Stimulated activated CD8-positive, alpha-beta memory T cell treated with anti-CD3 and anti-CD28 coated beads, Interleukin-7, amount 100 ng/mL, for 24 hours (primary cell): ENCODE data around the gene TRA2B.
"Not testable (repeated sequence)": the region's sequence is repeated elsewhere in the genome, so short reads cannot be mapped to it uniquely, and the experiment has no call there.

ENCODE experiments used
- DNase-seq: peaks from one replicate; pipeline ENCODE4 v3.0.0-alpha.2; 2020; ENCODE audit warnings: low read depth

Gene TRA2B

DNA sequence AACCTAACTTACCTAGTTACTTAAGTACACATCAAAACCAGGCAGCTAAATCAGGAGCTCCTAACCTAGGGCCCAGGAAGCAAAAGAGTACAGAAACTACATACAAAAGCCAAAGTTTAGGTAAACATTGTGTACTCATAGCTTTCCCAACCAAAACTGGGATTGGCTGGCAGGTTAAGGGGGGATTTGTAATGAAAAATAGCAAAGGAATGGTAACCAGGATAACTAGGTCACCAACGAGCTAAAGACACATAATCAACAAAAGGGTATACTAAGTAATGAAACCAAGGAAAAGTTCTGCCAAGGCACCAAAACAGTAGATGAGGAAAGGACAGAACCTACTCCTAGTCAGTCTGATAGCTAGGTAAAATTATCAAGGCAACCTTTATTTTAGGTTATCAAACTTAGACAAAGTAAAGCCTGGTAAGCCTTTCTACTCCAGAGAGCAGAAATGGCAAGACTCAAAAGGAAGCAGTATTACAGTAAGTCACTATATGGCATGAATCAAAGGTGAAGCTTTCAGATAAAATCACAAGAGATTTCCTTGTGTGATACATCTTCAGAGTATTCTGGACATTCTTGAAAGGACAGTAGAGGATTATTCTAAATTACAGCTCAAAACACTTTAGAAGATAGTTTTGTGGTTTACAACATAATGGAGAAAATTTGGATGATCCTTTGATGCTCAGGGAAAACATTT is 10.2 kb downstream of the TRA2B start:
- DNase-seq = no peak

DNA sequence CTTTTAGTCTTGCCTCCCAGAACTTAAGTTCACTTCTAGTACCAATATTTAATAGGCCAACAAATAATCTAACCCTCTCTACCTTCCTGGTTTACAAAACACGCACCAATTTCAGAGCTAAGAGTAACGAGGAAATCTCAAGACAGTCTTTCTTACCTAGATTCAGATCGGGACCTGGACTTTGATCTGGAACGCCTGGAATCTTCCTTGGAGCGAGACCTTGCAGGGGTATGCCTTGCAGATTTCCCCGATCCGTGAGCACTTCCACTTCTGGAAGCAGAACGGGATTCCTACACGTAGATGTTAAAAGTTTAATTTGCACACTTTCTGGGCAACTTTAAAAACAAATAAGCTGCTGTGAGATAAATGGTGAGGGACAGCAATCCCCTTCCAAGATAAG is 11.4 kb downstream of the TRA2B start:
- no peak for DNase-seq

DNA sequence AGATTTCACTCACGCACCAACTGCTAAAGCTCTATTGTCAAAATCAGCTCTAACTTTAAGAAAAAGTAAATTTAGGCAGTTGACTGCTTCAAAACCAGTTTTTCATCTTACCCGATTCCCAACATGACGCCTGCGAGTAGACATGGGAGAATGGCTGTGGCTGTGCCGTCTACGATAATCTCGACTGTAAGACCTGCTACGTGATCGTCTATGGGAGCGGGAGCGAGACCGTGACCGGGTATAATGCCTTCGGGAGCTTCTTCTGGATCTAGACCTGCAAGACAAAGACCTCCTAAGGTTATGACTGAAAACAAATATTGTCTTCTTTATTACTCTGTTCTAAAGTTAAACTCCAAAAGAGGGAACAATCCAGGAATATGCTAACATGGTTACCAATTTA is 12.5 kb downstream of the TRA2B start:
- DNase-seq = no peak

DNA sequence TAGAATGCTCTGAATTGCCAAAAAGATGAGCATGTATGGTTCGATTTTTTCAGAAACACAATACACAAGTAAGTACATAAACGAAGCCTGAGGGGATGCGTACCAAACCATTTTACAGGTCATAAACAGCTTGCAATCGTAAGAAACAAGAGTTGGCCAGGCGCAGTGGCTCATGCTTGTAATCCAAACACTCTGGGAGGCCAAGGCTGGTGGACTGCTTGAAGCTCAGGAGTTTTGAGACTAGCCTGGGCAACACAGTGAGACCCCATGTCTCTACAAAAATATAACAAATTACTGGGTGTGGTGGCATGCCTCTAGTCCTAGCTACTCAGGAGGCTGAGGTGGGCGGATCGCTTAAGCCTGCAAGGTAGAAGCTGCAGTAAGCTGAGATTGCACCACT is 13.4 kb downstream of the TRA2B start:
- DNase-seq = no peak

DNA sequence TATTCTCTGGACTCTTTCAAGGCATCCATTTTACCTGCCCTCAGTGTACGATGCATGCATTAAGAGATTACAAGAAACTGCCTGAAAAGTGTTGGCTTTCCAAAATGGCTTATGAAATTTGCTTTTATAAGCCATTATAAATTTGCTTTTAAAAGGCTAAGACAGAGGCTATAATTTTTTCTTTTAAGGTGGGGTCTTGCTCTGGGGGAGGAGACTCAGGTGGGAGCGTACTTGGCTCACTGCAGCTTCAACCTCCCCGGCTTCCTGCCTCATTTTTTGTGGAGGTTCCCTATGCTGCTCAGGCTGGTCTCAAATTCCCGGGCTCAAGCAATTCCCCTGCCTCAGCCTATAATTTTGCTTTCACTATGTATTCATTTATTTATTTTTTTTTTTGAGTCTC is 17.6 kb downstream of the TRA2B start:
- DNase-seq = no peak

DNA sequence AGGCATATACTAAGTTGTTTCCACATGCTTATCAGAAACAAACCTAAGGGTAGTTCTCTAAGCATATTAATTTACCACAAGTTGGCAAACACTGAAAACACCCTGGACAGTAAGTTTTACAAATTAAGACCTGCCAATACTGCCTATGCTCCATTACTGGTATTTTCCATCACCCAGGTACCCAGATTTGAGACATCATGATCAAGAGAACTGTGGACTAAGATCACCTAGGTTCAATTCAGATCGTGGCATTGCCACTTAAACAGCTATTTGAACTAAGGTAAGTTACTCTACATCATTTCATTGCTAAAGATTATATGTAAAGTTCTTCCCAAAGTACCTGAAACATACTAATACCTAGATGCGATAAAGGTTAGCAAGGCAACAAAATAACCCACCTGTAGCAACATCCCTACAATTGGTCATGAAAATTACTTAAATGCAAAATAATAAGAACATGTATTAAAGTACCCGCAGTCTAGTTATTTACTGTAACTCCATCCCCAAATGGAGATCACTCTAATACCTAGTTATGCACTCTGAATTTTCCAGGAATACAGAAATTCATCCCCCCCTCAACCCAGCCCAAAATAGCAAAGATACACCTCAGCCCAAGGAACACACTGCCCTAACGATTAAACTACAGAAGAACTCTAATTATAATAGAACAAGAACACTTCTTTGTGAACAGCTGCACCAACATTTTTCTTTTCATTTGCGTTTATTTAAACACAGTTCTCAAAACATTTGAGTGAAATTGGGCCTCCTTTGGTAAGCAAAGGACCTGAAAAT is 21.6 kb downstream of the TRA2B start:
- DNase-seq = no peak

DNA sequence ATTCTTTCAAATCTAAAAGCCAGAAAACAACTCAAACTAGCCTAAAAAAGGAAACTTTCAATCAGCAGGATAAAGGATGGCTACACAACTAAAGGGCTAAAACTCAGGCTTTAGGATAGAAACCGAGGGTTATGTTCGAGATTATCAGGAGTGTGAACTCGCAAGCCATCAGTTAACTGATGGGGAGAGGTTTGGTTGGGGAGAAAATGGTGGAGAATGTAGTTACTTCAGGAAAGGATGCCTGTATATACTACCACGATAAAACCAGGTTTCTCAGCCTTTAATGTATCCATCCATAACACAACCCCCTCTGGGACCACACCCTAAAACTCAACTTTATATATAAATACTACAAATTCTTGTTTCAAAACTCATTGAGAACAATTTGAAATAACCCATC is 22.2 kb downstream of the TRA2B start:
- DNase-seq = no peak

DNA sequence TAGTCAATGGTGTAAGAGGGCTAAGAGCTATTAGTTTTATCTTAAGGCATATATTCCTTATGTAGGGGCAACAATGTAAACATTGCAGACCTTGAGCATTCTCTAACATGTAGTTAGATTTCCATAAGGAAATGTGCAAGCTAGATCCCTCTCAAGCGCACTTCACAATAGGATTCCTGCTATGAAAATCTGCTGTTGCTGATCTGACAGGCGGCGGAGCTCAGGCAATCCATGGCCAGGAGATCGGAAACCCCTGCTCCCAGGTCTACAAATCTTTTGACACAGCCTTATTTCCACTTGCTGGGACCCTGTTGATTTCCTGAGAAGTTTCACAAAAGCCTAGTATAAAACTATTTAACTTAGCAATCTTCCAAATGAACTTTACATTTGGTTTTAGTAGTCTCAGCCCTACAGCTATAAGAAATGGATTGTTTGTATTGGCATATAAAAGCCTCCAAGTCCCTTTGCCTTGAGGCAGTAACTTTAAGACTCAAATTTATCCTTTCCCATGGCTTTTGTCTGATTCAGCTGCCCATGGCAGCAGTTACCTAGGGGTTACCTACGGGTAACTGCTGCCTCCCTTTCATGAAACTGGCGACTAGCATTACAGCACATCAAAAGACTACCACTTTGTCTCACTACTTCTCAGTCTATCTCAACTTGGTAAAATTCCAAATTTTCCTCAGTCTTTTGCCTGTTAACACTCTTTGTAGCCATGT is 22.7 kb downstream of the TRA2B start:
- DNase-seq = no peak

DNA sequence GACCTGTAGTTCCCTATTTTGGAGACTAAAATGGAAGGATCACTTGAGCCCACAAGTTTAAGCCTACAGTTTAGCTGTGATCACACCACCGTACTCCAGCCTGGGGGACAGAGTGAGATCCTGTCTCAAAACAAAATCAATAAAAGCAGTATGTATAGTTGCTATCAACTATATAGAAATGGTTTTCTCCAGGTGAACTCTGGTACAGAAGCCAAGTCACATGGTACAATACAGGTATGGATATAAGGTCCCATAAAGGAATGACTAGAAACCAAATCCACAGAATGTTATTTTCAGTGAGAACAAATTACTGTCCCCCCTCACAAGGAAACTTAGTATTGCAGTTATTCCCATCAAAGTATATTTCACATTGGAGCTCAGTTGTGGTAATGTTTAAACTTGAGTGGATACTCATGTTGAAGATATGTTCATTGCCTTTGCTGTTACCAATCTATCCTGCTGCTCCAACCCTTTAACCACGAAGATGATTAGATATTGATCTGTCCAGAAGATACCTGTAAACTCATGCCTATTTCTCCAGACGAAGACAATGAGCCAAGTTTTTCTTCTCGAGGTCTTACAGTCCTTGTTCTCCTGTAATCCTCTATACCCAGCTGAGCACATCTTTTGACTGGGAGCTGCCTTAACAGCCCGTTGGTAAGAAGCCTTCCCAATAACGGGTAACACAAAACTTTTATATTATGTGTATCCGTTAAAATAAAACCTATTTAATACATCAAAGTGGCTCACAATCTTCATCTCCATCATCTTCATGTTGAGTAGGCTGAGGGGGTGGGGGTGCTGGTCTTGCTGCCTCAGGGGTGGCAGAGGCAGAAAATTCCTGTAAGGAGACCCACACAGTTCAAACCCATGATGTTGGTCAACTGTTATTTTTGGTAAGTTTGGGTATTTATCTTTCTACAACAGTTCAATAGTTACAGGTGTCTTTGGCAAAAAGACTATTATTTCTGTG is 24.6 kb downstream of the TRA2B start:
- DNase-seq = no peak

DNA sequence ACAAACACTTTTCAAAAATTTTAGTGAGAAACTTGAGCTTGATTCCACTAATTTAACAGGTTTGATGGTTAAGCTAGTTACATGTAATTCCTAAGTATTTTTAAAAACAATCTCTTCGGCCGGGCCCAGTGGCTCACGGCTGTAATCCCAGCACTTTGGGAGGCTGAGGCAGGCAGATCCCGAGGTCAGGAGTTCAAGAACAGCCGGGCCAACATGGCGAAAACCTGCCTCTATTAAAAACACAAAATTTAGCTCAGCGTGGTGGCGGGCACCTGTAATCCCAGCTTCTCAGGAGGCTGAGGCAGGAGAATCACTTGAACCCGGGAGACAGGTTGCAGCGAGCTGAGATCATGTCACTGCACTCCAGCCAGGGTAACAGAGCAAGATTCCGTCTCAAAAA is 25.3 kb downstream of the TRA2B start:
- no peak for DNase-seq

DNA sequence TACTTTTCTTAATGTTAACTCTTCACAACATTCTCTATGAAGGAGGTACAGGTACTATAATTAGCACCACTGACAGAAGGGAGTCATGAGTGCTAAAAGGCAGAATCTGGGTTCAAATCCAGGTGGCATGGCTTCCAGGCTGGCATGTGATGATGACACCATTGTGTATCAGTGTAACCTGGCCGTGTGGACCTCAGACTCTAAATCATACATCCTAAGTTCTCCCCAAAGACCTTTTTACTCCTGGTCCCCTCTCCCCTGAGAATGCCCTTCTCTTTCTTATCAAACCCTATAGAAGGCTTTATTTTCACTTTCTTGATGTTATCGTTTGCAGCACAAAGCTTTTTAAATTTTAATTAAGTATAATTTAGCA is 26.8 kb downstream of the TRA2B start:
- DNase-seq = not testable (repeated sequence)

DNA sequence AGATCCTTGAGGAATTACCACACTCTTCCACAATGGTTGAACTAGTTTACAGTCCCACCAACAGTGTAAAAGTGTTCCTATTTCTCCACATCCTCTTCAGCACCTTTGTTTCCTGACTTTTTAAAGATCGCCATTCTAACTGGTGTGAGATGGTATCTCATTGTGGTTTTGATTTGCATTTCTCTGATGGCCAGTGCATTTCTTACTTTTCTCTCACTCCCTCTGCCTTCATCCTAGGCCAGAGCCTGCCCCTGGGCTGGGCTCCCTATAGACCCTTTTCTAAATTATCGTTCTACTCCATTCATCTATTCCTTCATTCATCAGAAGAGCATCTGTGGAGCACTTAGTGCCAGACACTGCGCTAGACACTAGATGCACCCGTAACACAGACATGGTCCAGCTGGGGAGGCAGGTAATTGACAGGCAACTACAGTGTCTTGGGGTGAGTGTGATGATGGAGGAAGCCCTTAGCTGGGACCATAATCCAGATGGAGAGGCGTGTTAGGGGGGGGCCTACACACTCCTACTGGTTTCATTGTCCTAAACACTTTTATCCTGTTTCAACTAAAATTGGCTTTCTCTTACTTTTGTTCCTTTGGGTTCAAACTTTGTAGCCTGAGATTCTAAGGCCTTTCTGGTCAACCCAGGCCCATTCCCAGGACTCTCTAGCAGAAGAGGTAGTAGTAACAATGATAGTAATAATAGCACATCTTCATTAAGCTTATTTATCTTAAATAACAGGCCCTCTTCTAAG is 27.3 kb downstream of the TRA2B start:
- not testable (repeated sequence) for DNase-seq

DNA sequence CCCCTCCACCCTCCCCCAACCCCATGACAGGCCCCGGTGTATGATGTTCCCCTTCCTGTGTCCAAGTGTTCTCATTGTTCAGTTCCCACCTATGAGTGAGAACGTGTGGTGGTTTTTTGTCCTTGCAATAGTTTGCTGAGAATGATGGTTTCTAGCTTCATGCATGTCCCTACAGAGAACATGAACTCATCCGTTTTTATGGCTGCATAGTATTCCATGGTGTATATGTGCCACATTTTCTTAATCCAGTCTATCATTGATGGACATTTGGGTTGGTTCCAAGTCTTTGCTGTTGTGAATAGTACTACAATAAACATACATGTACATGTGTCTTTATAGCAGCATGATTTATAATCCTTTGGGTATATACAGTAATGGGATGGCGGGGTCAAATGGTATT is 27.9 kb downstream of the TRA2B start:
- not testable (repeated sequence) for DNase-seq

DNA sequence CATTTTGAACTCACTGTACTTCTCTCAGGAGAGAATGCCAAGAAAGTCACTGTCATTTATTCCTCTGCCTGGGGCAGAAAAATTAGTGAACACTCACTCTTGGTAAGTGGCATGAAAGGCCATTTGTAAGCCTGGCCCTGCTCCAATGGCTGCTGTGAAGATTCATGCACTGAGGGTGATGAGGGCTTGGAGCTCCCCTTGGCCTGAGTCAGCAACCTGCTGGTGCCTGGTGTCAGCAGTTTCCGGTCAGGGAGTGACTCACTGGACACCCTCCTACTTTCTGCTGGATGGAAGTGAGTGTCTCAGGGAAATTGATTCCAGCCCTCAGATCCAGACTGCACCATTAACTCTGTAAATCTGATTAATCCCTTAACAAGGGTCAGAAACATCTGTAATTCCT is 37.6 kb downstream of the TRA2B start:
- no peak for DNase-seq

DNA sequence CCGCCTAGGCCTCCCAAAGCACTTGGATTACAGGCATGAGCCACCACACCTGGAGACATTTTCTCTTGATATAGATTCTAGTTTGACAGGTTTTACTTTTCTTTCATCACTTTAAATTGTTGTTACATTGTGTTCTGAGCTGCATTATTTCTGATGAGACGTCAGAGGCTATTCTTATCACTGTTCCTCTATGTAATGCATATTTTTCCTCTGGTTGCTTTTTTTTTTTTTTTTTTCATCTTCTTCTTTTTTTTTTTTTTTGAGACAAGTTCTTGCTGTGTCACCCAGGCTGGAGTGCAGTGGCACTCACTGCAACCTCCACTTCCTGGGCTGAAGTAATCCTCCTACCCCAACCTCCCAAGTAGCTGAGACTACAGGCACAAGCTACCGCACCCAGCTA is 41.2 kb downstream of the TRA2B start:
- DNase-seq = no peak

DNA sequence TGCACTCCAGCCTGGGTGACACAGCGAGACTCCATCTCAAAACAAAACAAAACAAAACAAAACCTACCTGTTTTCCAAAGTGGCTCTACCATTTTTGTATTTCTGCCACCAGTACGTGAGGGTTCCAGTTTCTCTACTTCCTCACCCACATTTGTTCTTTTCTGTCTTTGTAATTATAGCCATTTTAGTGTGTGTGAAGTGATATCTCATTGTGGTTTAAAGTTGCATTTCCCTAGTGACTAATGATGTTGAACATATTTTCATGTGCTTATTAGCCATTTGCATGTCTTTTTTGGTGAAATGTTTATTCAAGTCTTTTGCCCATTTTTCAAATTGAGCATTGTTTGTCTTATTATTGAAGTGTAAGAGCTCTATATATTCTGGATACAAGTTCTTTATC is 50.7 kb downstream of the TRA2B start:
- no peak for DNase-seq

DNA sequence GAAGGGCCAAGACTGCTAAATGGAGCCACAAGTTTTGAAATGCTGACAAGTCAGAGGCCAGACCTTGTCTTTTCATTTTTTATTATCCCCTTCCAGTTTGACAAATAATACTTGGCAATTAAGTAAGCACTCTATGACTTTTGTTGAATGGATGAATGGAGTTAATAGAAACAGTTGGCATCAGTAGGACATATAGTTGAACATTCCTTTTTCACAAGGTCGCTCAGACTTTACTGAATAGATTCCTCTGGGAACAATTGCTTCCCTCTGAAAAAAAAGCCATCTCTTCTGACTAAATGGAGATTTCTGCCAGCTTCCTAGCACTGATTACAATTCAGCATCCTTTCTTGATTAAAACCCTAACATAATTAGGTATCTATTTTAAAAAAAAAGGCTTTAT is 53.2 kb downstream of the TRA2B start:
- no peak for DNase-seq

DNA sequence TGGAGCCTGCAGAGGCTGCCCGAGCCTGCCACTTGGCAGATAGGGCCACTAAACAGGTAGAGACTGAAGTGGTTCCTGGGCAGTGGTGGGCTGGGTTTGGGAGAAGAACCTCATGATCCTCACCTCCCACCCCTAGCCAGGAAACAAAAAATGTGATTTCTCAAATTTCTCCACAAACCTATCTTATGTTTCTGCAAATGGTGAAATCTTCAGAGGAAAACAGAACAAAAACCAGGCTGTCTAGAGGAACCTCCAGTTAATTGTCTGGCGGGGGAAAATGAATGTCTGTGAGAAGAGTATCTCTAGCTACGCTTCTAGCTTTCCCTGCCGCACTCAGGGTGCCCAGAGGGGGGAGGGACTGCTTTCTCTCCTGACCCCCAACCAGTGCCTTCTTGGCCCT is 55.9 kb downstream of the TRA2B start:
- DNase-seq = no peak

DNA sequence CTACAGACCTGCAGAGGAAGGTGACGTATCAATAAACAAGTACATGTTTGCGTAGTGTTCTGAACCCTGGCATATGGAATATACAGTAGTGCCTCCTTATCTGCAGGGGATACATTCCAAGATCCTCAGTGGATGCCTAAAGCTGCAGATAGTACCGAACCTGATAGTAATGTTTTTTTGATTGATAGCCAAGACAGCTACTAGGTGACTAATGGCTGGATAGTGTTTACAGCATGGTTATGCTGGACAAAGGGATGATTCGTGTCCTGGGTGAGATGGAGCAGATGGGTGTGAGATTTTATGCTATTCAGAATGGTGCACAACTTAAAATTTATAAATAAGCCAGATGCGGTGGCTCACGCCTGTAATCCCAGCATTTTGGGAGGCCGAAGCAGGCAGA is 57.2 kb downstream of the TRA2B start:
- no peak for DNase-seq

DNA sequence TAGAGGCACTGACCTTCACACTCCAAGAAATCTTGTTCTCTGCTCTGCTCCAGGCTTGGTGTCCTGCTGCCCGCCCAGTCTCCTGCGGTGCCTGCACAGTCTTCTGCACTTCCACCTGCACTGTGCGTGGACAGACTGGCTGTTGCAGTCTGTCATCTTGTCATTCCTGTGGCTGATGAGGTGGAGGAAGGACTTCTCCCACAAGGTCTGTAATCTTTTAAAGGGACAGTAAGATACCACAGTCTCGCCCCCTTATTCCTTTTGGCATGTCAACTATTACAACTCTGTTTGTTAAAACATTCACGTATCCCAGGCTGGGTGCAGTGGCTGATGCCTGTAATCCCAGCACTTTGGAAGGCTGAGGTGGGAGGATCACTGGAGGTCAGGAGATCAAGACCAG is 58.9 kb downstream of the TRA2B start:
- no peak for DNase-seq

DNA sequence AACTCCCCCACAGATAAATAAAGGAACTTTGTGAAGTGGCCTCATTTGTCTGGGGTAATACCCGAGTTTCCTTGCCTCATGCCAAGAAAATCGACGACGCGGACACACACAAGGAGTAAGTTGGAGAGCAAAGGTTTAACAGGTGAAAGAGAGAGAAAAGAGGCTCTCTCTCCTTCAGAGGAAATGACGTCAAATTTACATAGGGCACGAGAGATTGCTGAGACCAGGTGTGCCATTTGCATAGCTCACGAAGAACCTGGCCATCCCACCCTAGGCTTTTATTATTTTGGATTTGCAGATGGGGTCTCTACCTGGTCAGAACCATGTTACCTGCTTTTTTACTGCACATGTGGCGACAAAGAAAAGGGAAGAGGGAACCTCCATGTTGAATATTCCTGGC is 63.7 kb downstream of the TRA2B start:
- DNase-seq = no peak
